ENCODE measurements around the gene HKDC1. TPM values are rescaled to one million over a fixed set of nuclear protein-coding genes. Genes with fewer than 3 reads are reported as not detected.

Gene HKDC1
- total RNA-seq, 4 donors from 2014 or later: 0.27 to 4.0 TPM; not detected in 2

DNA sequence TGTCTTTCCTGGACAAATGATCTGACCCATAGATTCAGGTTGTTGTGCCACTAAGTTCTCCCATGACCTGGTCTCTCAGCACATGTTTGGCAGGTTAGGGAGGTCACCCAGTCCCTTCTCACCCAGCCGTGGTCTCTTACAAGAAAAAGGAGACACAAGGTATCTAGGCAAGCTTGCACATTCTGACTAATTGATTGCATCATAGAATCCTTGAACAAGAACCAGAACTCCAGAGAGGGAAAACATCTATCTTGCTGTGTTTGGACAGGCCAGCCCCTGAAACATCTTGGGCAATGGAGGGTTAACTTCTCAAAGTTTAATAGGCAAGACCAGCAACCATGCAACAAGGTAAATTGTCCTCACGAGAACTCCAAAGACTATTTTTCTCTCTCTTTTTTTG is 49.6 kb downstream of the HKDC1 start:
- DNase-seq: no peak
- no peak for TF ChIP-seq CTCF (IDR thresholded peaks at IDR 0.05)
- no peak for TF ChIP-seq POLR2A (IDR thresholded peaks at IDR 0.05)
- Histone ChIP-seq H3K27me3 (no peaks in the 10 kb centered on the region), H3K4me3 (no peak overlapping the region), H3K36me3 (no peaks in the 10 kb centered on the region), H3K9me3 (no peaks in the 10 kb centered on the region), H3K27ac (no peak overlapping the region), H3K4me1 (no peaks in the 10 kb centered on the region)
- intact Hi-C loops (cut with DNase I; ENCODE audit: low total_unique reads): no loop called here

- H3K36me3 ChIP-seq: no peaks in the 10 kb centered on the region
- no peak for DNase-seq
- TF ChIP-seq CTCF (IDR thresholded peaks at IDR 0.05): no peak
- no peaks in the 10 kb centered on the region for H3K27me3 ChIP-seq
- intact Hi-C loops (cut with DNase I; ENCODE audit: low total_unique reads): no loop called here
- H3K4me1 ChIP-seq: no peaks in the 10 kb centered on the region
- H3K27ac ChIP-seq: no peak overlapping the region
- no peak overlapping the region for H3K4me3 ChIP-seq
- H3K9me3 ChIP-seq: no peaks in the 10 kb centered on the region
Observed at GRCh38 chr10:69270990-69271389, 50.9 kb downstream of the HKDC1 start.

GRCh38 chr10:69272624-69273023 is 52.5 kb downstream of the HKDC1 start:
- no peaks in the 10 kb centered on the region for H3K36me3 ChIP-seq
- DNase-seq: no peak
- H3K27ac ChIP-seq: no peak overlapping the region
- intact Hi-C loops (cut with DNase I; ENCODE audit: low total_unique reads): no loop called here
- no peaks in the 10 kb centered on the region for H3K27me3 ChIP-seq
- TF ChIP-seq CTCF (IDR thresholded peaks at IDR 0.05): no peak
- TF ChIP-seq POLR2A (IDR thresholded peaks at IDR 0.05): no peak
- no peaks in the 10 kb centered on the region for H3K4me1 ChIP-seq
- no peaks in the 10 kb centered on the region for H3K9me3 ChIP-seq
- no peak overlapping the region for H3K4me3 ChIP-seq

DNA sequence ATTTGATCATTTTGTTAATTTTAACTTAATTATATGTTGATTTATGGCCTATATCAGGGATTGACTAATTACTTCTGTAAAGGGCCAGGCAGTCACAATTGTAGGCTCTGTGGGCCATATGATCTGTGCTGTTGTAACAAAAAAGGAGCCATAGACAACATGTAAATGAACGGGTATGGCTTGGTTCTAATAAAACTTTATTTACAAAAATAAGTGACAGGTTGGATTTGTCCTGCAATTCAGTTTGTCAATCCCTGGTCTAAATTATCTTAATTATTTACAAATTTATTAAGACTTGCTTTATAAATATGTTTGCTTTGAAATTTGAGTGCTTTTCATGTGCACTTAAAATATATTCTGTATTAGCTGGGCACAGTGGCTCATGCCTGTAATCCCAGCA is 55.3 kb downstream of the HKDC1 start:
- Histone ChIP-seq H3K36me3 (no peaks in the 10 kb centered on the region), H3K4me3 (no peak overlapping the region), H3K9me3 (no peaks in the 10 kb centered on the region), H3K4me1 (no peaks in the 10 kb centered on the region), H3K27ac (no peak overlapping the region), H3K27me3 (no peaks in the 10 kb centered on the region)
- DNase-seq: no peak
- intact Hi-C loops (cut with DNase I; ENCODE audit: low total_unique reads): no loop called here
- no peak for TF ChIP-seq POLR2A (IDR thresholded peaks at IDR 0.05)

- no peak for DNase-seq
- Histone ChIP-seq H3K9me3 (no peaks in the 10 kb centered on the region), H3K27me3 (no peaks in the 10 kb centered on the region), H3K36me3 (no peaks in the 10 kb centered on the region), H3K4me3 (no peak overlapping the region), H3K4me1 (no peaks in the 10 kb centered on the region), H3K27ac (no peak overlapping the region)
- no peak for TF ChIP-seq POLR2A (IDR thresholded peaks at IDR 0.05)
- TF ChIP-seq CTCF (IDR thresholded peaks at IDR 0.05): no peak
- intact Hi-C loops (cut with DNase I; ENCODE audit: low total_unique reads): no loop called here
Observed at GRCh38 chr10:69276503-69276902, 56.4 kb downstream of the HKDC1 start.

DNA sequence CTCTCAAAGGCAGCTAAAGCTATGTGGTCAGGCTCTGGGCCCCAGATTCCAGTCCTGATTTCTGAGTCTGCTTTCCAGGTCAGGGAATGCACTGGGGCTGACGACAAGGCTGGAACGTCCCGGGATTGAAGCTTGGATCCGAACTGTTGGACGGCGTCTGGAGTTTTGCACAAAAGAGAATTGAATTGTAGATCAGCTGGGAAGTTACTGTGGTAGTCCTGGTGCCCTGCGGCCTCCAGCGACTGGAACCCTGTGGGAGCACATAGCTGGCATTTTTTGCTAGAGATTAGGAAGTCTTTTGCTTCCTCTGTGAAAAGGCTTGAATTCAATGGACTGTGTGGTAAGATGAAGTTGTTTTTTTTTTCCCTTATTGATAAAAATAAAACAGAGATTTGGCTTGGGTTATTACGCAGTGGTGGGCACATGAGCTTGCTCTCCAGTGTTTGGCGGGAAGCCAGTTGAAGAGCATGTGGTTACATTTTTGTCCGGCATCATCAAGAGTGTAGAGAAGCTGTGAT is 58.4 kb downstream of the HKDC1 start, which contains the start of gene HK1:
Gene HK1 (plus strand): TSS at position 51 of the 518 bp plus-strand sequence.
- Histone ChIP-seq H3K36me3 (no peaks in the 10 kb centered on the region), H3K9me3 (no peaks in the 10 kb centered on the region), H3K4me1 (no peaks in the 10 kb centered on the region), H3K4me3 (no peak within 1 kb of the TSS), H3K27me3 (no peaks in the 10 kb centered on the region), H3K27ac (no peak within 1 kb of the TSS)
- intact Hi-C loops (cut with DNase I; ENCODE audit: low total_unique reads): no loop called here
- no peak for DNase-seq
- no peak for TF ChIP-seq POLR2A (IDR thresholded peaks at IDR 0.05)
- TF ChIP-seq CTCF (IDR thresholded peaks at IDR 0.05): no peak
